ENCODE measurements around the gene TMEM129. TPM values are rescaled to one million over a fixed set of nuclear protein-coding genes. Genes with fewer than 3 reads are reported as not detected.

Gene TMEM129
- total and polyA plus RNA-seq, 2 experiments from 2014 or later, result 137 to 174 TPM

GRCh38 chr4:1715002-1715758, 5.9 kb downstream of the TMEM129 start:
- Histone ChIP-seq H3K9me3 (ENCODE audit: low read depth) (no peaks in the 10 kb centered on the region), H3K4me3 (no peak overlapping the region), H3K36me3 (peaks cover 4% of the 10 kb centered on the region), H3K27me3 (no peaks in the 10 kb centered on the region), H3K27ac (no peak overlapping the region), H3K4me1 (ENCODE audit: low read depth) (peaks cover 15% of the 10 kb centered on the region)
- DNase-seq (ENCODE audit: low read depth in 1 of 2, low spot score in 1 of 2), result no peak
- TF ChIP-seq, protein P1, sequence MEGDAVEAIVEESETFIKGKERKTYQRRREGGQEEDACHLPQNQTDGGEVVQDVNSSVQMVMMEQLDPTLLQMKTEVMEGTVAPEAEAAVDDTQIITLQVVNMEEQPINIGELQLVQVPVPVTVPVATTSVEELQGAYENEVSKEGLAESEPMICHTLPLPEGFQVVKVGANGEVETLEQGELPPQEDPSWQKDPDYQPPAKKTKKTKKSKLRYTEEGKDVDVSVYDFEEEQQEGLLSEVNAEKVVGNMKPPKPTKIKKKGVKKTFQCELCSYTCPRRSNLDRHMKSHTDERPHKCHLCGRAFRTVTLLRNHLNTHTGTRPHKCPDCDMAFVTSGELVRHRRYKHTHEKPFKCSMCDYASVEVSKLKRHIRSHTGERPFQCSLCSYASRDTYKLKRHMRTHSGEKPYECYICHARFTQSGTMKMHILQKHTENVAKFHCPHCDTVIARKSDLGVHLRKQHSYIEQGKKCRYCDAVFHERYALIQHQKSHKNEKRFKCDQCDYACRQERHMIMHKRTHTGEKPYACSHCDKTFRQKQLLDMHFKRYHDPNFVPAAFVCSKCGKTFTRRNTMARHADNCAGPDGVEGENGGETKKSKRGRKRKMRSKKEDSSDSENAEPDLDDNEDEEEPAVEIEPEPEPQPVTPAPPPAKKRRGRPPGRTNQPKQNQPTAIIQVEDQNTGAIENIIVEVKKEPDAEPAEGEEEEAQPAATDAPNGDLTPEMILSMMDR (IDR thresholded peaks at IDR 0.05; ENCODE audit: low read depth, low read length), result no peak

GRCh38 chr4:1714303-1715001, 6.7 kb downstream of the TMEM129 start:
- peaks cover 4% of the 10 kb centered on the region for H3K36me3 ChIP-seq
- TF ChIP-seq, protein P1 (IDR thresholded peaks at IDR 0.05; ENCODE audit: low read depth, low read length), result no peak
- H3K27ac ChIP-seq, result no peak overlapping the region
- no peak for DNase-seq (ENCODE audit: low read depth in 1 of 2, low spot score in 1 of 2)
- H3K9me3 ChIP-seq (ENCODE audit: low read depth), result no peaks in the 10 kb centered on the region
- peaks cover 14% of the 10 kb centered on the region for H3K4me1 ChIP-seq (ENCODE audit: low read depth)
- H3K4me3 ChIP-seq, result no peak overlapping the region
- no peaks in the 10 kb centered on the region for H3K27me3 ChIP-seq

DNA sequence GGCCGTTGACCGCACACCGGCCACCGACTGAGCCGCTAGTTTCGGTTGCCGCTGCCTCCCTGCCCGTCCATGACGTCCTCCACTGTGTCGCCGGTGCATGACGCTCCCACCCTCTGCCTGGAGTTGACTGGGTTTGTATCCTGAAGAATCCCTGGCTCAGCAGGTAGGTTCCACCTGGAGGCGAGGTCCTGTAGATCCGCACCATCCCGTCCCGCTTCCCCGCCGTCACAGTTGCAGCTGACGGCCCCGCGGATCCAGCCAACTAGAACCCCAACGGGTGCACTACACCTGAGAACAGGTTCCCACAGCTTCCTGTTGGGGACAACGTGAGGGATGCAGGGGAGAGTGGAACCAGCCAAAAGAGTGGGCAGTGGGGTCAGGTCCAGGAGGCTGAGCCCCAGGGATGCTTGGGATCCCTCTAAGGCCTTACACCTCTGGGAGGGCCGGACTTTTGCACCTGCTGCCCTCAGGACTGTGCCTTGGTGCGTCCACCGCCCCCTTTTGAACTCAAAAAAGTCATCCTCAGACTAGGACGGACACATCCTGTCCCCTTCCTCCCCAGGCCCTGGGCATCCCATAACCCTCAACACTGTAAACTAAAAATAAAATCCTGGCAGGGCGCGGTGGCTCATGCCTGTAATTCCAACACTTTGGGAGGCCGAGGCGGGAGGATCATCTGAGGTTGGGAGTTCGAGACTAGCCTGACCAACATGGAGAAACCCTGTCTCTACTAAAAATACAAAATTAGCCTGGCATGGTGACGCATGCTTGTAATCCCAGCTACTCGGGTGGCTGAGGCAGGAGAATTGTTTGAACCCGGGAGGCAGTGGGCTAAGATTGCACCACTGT, 7.9 kb downstream of the TMEM129 start:
- DNase-seq (ENCODE audit: low read depth in 1 of 2, low spot score in 1 of 2), result no peak
- TF ChIP-seq, protein P1 (IDR thresholded peaks at IDR 0.05; ENCODE audit: low read depth, low read length), result no peak
- Histone ChIP-seq H3K9me3 (ENCODE audit: low read depth) (no peaks in the 10 kb centered on the region), H3K27me3 (no peaks in the 10 kb centered on the region), H3K4me3 (peak overlapping the region; percentile 93), H3K36me3 (peaks cover 4% of the 10 kb centered on the region), H3K27ac (peak overlapping the region; percentile 98), H3K4me1 (ENCODE audit: low read depth) (peaks cover 20% of the 10 kb centered on the region)

DNA sequence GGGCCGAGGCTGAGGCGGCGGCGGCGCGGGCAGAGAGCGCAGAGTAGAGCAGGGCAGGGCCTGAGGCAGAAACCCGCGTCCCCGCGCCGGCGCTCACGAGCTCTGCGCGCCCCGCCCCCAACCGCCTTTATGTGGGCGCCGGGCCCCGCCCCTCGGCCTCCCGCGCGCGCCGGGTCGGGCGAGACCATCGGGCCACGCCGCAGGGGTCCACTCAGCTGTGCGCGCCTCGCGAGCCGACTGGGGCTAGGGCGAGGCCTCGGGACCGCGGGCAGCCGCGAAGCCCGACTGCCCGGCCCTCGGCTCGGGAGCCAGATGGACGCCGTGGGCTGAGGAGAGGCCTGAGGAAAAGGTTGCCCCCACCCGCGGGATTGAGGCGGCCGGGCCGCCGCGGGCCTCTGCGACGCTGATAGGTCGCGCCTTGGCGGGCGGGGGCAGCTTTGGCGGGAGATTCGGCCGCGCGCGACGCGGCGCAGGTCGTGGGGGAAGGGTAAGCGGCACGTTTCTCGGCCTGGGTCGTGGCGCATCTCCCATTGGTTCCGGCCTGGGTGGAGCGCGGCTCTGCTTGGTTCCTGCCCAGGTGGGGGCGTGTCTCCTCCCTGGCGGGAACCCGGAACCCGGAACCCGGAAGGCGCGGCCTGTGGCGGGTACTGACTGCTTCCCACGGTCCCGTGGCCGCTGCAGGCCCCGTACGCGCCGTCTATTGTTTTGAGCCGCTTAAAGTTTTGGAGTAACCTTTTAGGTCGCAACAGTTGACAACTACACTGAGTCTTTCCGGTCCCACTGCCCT, 8.7 kb downstream of the TMEM129 start, which contains the start of gene SLBP:
Gene SLBP, minus strand, starts transcription at position 104 of the 787 bp plus-strand sequence. CDS start 131 bp downstream, outside the sequence.
- Histone ChIP-seq H3K4me1 (ENCODE audit: low read depth) (peaks cover 23% of the 10 kb centered on the region), H3K36me3 (no peaks in the 10 kb centered on the region), H3K4me3 (peak within 1 kb of the TSS; percentile 93), H3K27me3 (no peaks in the 10 kb centered on the region), H3K9me3 (ENCODE audit: low read depth) (no peaks in the 10 kb centered on the region), H3K27ac (peak within 1 kb of the TSS; percentile 98)
- TF ChIP-seq, protein P1 (IDR thresholded peaks at IDR 0.05; ENCODE audit: low read depth, low read length), result no peak
- peak; percentile 93 to 97 for DNase-seq (ENCODE audit: low read depth in 1 of 2, low spot score in 1 of 2)
